Keratinocyte (primary cell): ENCODE results near the gene ABLIM2. TPM values are rescaled to one million over a fixed set of nuclear protein-coding genes. Genes with fewer than 3 reads are reported as not detected.

Experiments
- DNase-seq: peaks from one replicate; pipeline ENCODE4 v3.0.0-alpha.2; 2011; ENCODE audit warnings: low read depth, missing footprints, low spot score
- FAIRE-seq: peaks from 2 replicates; lab custom pipeline; 2011; peaks lifted over from hg19 to GRCh38; lab: Jason Lieb, UNC
- H2AFZ ChIP-seq: 2 replicates; pipeline ENCODE4 v1.6.0; 2012; ENCODE audit warnings: low read length, control low read depth, inconsistent platforms; ENCODE audit not compliant: control insufficient read depth
- H3K27ac ChIP-seq: 2 replicates; pipeline ENCODE4 v1.5.1; 2011; ENCODE audit warnings: low read length; ENCODE audit not compliant: control insufficient read depth, insufficient read depth
- H3K27me3 ChIP-seq: 3 replicates; pipeline ENCODE4 v1.6.0; 2011; ENCODE audit warnings: low read length; ENCODE audit not compliant: control insufficient read depth, insufficient read depth; ENCODE audit errors: extremely low read depth
- H3K36me3 ChIP-seq, 2 experiments: 2 replicates in 1 of 2; 3 replicates in 1 of 2; pipeline ENCODE4 v1.5.1; 2011; ENCODE audit warnings: low read length in 2 of 2, mild to moderate bottlenecking in 1 of 2; ENCODE audit not compliant: control insufficient read depth in 2 of 2, insufficient read depth in 2 of 2; ENCODE audit errors: extremely low read depth in 1 of 2
- H3K4me1 ChIP-seq: 3 replicates; pipeline ENCODE4 v1.5.1; 2011; ENCODE audit warnings: low read length; ENCODE audit not compliant: control insufficient read depth, insufficient read depth; ENCODE audit errors: extremely low read depth
- H3K4me2 ChIP-seq: 3 replicates; pipeline ENCODE4 v1.6.0; 2011; ENCODE audit warnings: low read depth, low read length; ENCODE audit not compliant: control insufficient read depth, insufficient read depth; ENCODE audit errors: extremely low read depth
- H3K4me3 ChIP-seq, 3 experiments: fragments of 200-600 bp in 1 of 3; sonication (generic) in 1 of 3; 2 replicates in 2 of 3; 3 replicates in 1 of 3; pipeline ENCODE4 v1.5.1; 2011 to 2016; ENCODE audit warnings: low read length in 3 of 3, mild to moderate bottlenecking in 3 of 3, control low read depth in 2 of 3, inconsistent platforms in 1 of 3, low read depth in 1 of 3, mixed read lengths in 1 of 3, mixed run types in 1 of 3, moderate library complexity in 1 of 3; ENCODE audit not compliant: control insufficient read depth in 2 of 3, insufficient read depth in 2 of 3; ENCODE audit errors: extremely low read depth in 1 of 3
- H3K79me2 ChIP-seq: 2 replicates; pipeline ENCODE4 v1.6.0; 2012; ENCODE audit warnings: low read length; ENCODE audit not compliant: control insufficient read depth, insufficient read depth
- H3K9ac ChIP-seq: 3 replicates; pipeline ENCODE4 v1.6.0; 2011; ENCODE audit warnings: low read length; ENCODE audit not compliant: control insufficient read depth, insufficient read depth; ENCODE audit errors: extremely low read depth
- H3K9me1 ChIP-seq: 3 replicates; pipeline ENCODE4 v1.6.0; 2011; ENCODE audit warnings: low read length; ENCODE audit not compliant: control insufficient read depth, insufficient read depth; ENCODE audit errors: extremely low read depth
- H3K9me3 ChIP-seq: 2 replicates; pipeline ENCODE4 v1.5.1; 2012; ENCODE audit warnings: low read depth, low read length; ENCODE audit not compliant: control insufficient read depth
- H4K20me1 ChIP-seq: 3 replicates; pipeline ENCODE4 v1.6.0; 2011; ENCODE audit warnings: low read length; ENCODE audit not compliant: control insufficient read depth, insufficient read depth; ENCODE audit errors: extremely low read depth
- EZH2 ChIP-seq: IDR thresholded peaks from one replicate; pipeline ENCODE4 v1.6.1; 2012; ENCODE audit warnings: inconsistent platforms, mild to moderate bottlenecking, low read length, moderate library complexity
- dilution Hi-C: fragments of 300-500 bp; cut with MboI; formaldehyde crosslinking; loops from one replicate; pipeline ENCODE4 v1.7.0; 2020; ENCODE audit warnings: low sequenced_read_pairs; ENCODE audit not compliant: extremely low pct_ligation_motif_present
- polyA plus RNA-seq, 5 experiments: library from polyadenylated mRNA; depleted of rRNA in 3 of 5; stranded (reverse) in 3 of 5; stranded (forward) in 1 of 5; unstranded in 1 of 5; fragments of >200 nt; gene quantifications; 1 replicate in 1 of 5; 2 replicates in 3 of 5; 3 replicates in 1 of 5; pipeline versions ENCODE4 v1.2.1 to v1.2.3, GENCODE V29; 2011 to 2012; ENCODE audit warnings: missing spikeins in 2 of 5, low read depth in 1 of 5, low replicate concordance in 1 of 5
- TF ChIP-seq, protein P1 (sequence below), 3 experiments: IDR thresholded peaks in 1 of 3; conservative IDR thresholded peaks in 1 of 3; optimal IDR thresholded peaks in 1 of 3; 2 replicates in 2 of 3; 3 replicates in 1 of 3; pipeline versions ENCODE3 to v1.5.1; 2011; ENCODE audit warnings: low read length in 3 of 3, mild to moderate bottlenecking in 3 of 3, moderate library complexity in 2 of 3, control low read depth in 1 of 3, inconsistent platforms in 1 of 3; ENCODE audit not compliant: insufficient read depth in 2 of 3; ENCODE audit errors: extremely low read depth in 1 of 3

The ABLIM2 gene
- polyA plus RNA-seq, 1 donor (not counting 4 experiments of a cell fraction or from before 2014, with no cell fraction given) = 0.94 TPM

DNA sequence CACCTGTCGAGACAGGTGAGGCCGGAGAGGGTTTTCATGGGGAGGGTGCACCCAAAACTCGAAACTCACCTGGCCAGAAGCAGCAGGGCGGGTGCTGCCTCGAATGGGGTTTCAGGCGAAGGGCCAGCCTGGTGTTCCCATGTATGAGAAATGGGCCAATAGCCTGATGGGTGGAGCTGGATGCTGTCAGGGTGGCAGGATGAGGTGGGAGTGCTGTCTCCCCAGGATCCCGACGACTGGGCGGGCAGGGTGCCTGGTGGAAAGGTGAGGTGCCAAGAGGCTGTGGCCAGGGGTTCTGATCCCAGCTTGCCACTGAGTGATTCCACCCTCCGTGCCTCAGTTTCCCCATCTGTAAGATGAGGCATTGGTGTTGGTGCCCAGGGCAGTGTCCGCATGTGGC, 23.7 kb upstream of the ABLIM2 start:
- Histone ChIP-seq H2AFZ (no peak overlapping the region), H3K27ac (peak overlapping the region; percentile 87), H3K27me3 (no peaks in the 10 kb centered on the region), H3K9me1 (no peaks in the 10 kb centered on the region), H3K9me3 (no peaks in the 10 kb centered on the region), H3K9ac (peak overlapping the region; percentile 78), H4K20me1 (no peaks in the 10 kb centered on the region), H3K79me2 (no peaks in the 10 kb centered on the region), H3K36me3 (no peaks in the 10 kb centered on the region), H3K4me2 (no peak overlapping the region), H3K4me3 (no peak overlapping the region), H3K4me1 (peaks cover 47% of the 10 kb centered on the region)
- dilution Hi-C loops = no loop called here
- DNase-seq = no peak
- FAIRE-seq = no peak
- no peak for TF ChIP-seq EZH2
- TF ChIP-seq, protein P1, sequence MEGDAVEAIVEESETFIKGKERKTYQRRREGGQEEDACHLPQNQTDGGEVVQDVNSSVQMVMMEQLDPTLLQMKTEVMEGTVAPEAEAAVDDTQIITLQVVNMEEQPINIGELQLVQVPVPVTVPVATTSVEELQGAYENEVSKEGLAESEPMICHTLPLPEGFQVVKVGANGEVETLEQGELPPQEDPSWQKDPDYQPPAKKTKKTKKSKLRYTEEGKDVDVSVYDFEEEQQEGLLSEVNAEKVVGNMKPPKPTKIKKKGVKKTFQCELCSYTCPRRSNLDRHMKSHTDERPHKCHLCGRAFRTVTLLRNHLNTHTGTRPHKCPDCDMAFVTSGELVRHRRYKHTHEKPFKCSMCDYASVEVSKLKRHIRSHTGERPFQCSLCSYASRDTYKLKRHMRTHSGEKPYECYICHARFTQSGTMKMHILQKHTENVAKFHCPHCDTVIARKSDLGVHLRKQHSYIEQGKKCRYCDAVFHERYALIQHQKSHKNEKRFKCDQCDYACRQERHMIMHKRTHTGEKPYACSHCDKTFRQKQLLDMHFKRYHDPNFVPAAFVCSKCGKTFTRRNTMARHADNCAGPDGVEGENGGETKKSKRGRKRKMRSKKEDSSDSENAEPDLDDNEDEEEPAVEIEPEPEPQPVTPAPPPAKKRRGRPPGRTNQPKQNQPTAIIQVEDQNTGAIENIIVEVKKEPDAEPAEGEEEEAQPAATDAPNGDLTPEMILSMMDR (optimal IDR thresholded peaks at IDR 0.05 in 1 of 3, IDR thresholded peaks at IDR 0.05 in 1 of 3, conservative IDR thresholded peaks at IDR 0.05 in 1 of 3; ENCODE audit: extremely low read depth in 1 of 3, insufficient read depth in 2 of 3, low read length in 3 of 3) = no peak

DNA sequence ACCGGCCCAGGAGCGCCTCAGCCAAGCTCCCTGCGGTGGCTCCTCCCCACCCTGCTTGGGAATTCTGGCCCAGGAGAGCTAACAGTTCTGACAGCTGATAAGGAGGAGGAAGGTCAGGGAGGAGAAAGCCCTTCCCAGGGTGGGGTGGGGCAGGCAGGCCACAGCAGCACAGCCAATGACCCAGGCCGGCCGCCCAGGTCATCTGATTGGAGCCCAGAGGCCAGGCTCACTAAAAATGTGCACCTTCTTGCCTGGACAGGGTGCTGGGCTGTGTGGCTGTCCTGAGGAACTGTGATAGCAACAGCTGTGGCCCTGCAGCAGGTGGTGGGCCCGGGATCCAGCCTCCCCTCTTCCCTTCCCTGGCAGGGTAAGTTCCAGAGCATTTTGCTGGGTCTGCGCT, 23.2 kb upstream of the ABLIM2 start:
- Histone ChIP-seq H3K9me1 (no peaks in the 10 kb centered on the region), H3K27ac (no peak overlapping the region), H3K9ac (peak overlapping the region; percentile 9), H3K4me3 (no peak overlapping the region), H2AFZ (no peak overlapping the region), H4K20me1 (no peaks in the 10 kb centered on the region), H3K4me1 (peaks cover 47% of the 10 kb centered on the region), H3K4me2 (no peak overlapping the region), H3K36me3 (no peaks in the 10 kb centered on the region), H3K9me3 (no peaks in the 10 kb centered on the region), H3K27me3 (no peaks in the 10 kb centered on the region), H3K79me2 (no peaks in the 10 kb centered on the region)
- no peak for TF ChIP-seq EZH2
- TF ChIP-seq, protein P1 (optimal IDR thresholded peaks at IDR 0.05 in 1 of 3, IDR thresholded peaks at IDR 0.05 in 1 of 3, conservative IDR thresholded peaks at IDR 0.05 in 1 of 3; ENCODE audit: extremely low read depth in 1 of 3, insufficient read depth in 2 of 3, low read length in 3 of 3) = no peak
- no peak for FAIRE-seq
- no peak for DNase-seq
- dilution Hi-C loops = no loop called here
